ENCODE measurements around the gene ADAMTS10.
"Not testable (repeated sequence)": the region's sequence is repeated elsewhere in the genome, so short reads cannot be mapped to it uniquely, and the experiment has no call there.

Gene ADAMTS10

GRCh38 chr19:8569066-8569771, 41.3 kb downstream of the ADAMTS10 start:
- Mint-ChIP-seq H3K4me3 (peak overlapping the region; percentile 83), H3K27me3 (no peaks in the 10 kb centered on the region), H3K9me3 (ENCODE audit: low read depth) (no peaks in the 10 kb centered on the region), H3K36me3 (peaks cover 5% of the 10 kb centered on the region), H3K27ac (peak overlapping the region; percentile 92), H3K4me1 (ENCODE audit: low read depth) (peaks cover 57% of the 10 kb centered on the region)

GRCh38 chr19:8567522-8568172, 42.9 kb downstream of the ADAMTS10 start:
- no peaks in the 10 kb centered on the region for H3K27me3 Mint-ChIP-seq
- H3K4me1 Mint-ChIP-seq (ENCODE audit: low read depth) = peaks cover 48% of the 10 kb centered on the region
- no peaks in the 10 kb centered on the region for H3K36me3 Mint-ChIP-seq
- H3K27ac Mint-ChIP-seq = no peak overlapping the region
- no peak overlapping the region for H3K4me3 Mint-ChIP-seq
- H3K9me3 Mint-ChIP-seq (ENCODE audit: low read depth) = no peaks in the 10 kb centered on the region

GRCh38 chr19:8566855-8567254, 43.7 kb downstream of the ADAMTS10 start:
- Mint-ChIP-seq H3K4me3 (no peak overlapping the region), H3K4me1 (ENCODE audit: low read depth) (peaks cover 42% of the 10 kb centered on the region), H3K27ac (no peak overlapping the region), H3K36me3 (no peaks in the 10 kb centered on the region), H3K27me3 (no peaks in the 10 kb centered on the region), H3K9me3 (ENCODE audit: low read depth) (no peaks in the 10 kb centered on the region)

GRCh38 chr19:8564866-8565265, 45.6 kb downstream of the ADAMTS10 start:
- peaks cover 29% of the 10 kb centered on the region for H3K4me1 Mint-ChIP-seq (ENCODE audit: low read depth)
- H3K4me3 Mint-ChIP-seq; H3K9me3 Mint-ChIP-seq (ENCODE audit: low read depth); H3K36me3 Mint-ChIP-seq; H3K27me3 Mint-ChIP-seq; H3K27ac Mint-ChIP-seq: not testable (repeated sequence)

GRCh38 chr19:8561075-8561764, 49.3 kb downstream of the ADAMTS10 start:
- Mint-ChIP-seq H3K27me3 (no peaks in the 10 kb centered on the region), H3K9me3 (ENCODE audit: low read depth) (no peaks in the 10 kb centered on the region), H3K4me3 (no peak overlapping the region), H3K36me3 (no peaks in the 10 kb centered on the region), H3K27ac (no peak overlapping the region), H3K4me1 (ENCODE audit: low read depth) (peaks cover 20% of the 10 kb centered on the region)

GRCh38 chr19:8558325-8558724, 52.2 kb downstream of the ADAMTS10 start:
- Mint-ChIP-seq H3K27ac (peak overlapping the region; percentile 51), H3K4me1 (ENCODE audit: low read depth) (peaks cover 13% of the 10 kb centered on the region), H3K9me3 (ENCODE audit: low read depth) (no peaks in the 10 kb centered on the region), H3K4me3 (no peak overlapping the region), H3K36me3 (no peaks in the 10 kb centered on the region), H3K27me3 (no peaks in the 10 kb centered on the region)

GRCh38 chr19:8557642-8558238, 52.8 kb downstream of the ADAMTS10 start:
- H3K27me3 Mint-ChIP-seq = no peaks in the 10 kb centered on the region
- H3K36me3 Mint-ChIP-seq = peaks cover 1% of the 10 kb centered on the region
- no peak overlapping the region for H3K4me3 Mint-ChIP-seq
- H3K27ac Mint-ChIP-seq = peak overlapping the region; percentile 54
- peaks cover 13% of the 10 kb centered on the region for H3K4me1 Mint-ChIP-seq (ENCODE audit: low read depth)
- H3K9me3 Mint-ChIP-seq (ENCODE audit: low read depth) = no peaks in the 10 kb centered on the region

- H3K4me3 Mint-ChIP-seq; H3K27ac Mint-ChIP-seq; H3K9me3 Mint-ChIP-seq (ENCODE audit: low read depth); H3K27me3 Mint-ChIP-seq; H3K36me3 Mint-ChIP-seq; H3K4me1 Mint-ChIP-seq (ENCODE audit: low read depth): not testable (repeated sequence)
These were observed 56.8 kb downstream of the ADAMTS10 start for GRCh38 chr19:8553729-8554128.

- no peaks in the 10 kb centered on the region for H3K27me3 Mint-ChIP-seq
- peaks cover 4% of the 10 kb centered on the region for H3K36me3 Mint-ChIP-seq
- no peaks in the 10 kb centered on the region for H3K9me3 Mint-ChIP-seq (ENCODE audit: low read depth)
- H3K4me3 Mint-ChIP-seq = no peak overlapping the region
- peaks cover 2% of the 10 kb centered on the region for H3K4me1 Mint-ChIP-seq (ENCODE audit: low read depth)
- H3K27ac Mint-ChIP-seq = no peak overlapping the region
These were observed 57.7 kb downstream of the ADAMTS10 start for GRCh38 chr19:8552810-8553209.

- H3K27me3 Mint-ChIP-seq = no peaks in the 10 kb centered on the region
- H3K4me3 Mint-ChIP-seq = no peak overlapping the region
- H3K36me3 Mint-ChIP-seq = peaks cover 4% of the 10 kb centered on the region
- no peaks in the 10 kb centered on the region for H3K9me3 Mint-ChIP-seq (ENCODE audit: low read depth)
- no peaks in the 10 kb centered on the region for H3K4me1 Mint-ChIP-seq (ENCODE audit: low read depth)
- no peak overlapping the region for H3K27ac Mint-ChIP-seq
These were observed 60.4 kb downstream of the ADAMTS10 start for GRCh38 chr19:8550070-8550469.

GRCh38 chr19:8545743-8546142, 64.8 kb downstream of the ADAMTS10 start:
- H3K4me3 Mint-ChIP-seq = no peak overlapping the region
- H3K27me3 Mint-ChIP-seq = no peaks in the 10 kb centered on the region
- no peaks in the 10 kb centered on the region for H3K9me3 Mint-ChIP-seq (ENCODE audit: low read depth)
- H3K27ac Mint-ChIP-seq = no peak overlapping the region
- H3K4me1 Mint-ChIP-seq (ENCODE audit: low read depth) = no peaks in the 10 kb centered on the region
- no peaks in the 10 kb centered on the region for H3K36me3 Mint-ChIP-seq

GRCh38 chr19:8544168-8544567, 66.3 kb downstream of the ADAMTS10 start:
- H3K4me3 Mint-ChIP-seq = no peak overlapping the region

GRCh38 chr19:8539621-8540149, 70.8 kb downstream of the ADAMTS10 start:
- no peaks in the 10 kb centered on the region for H3K4me1 Mint-ChIP-seq (ENCODE audit: low read depth)
- no peak overlapping the region for H3K27ac Mint-ChIP-seq
- no peaks in the 10 kb centered on the region for H3K36me3 Mint-ChIP-seq
- H3K27me3 Mint-ChIP-seq = no peaks in the 10 kb centered on the region
- no peak overlapping the region for H3K4me3 Mint-ChIP-seq
- no peaks in the 10 kb centered on the region for H3K9me3 Mint-ChIP-seq (ENCODE audit: low read depth)

More at GRCh38 chr19:8544168-8544567, 66.3 kb downstream of the ADAMTS10 start:
- Mint-ChIP-seq H3K27me3 (no peaks in the 10 kb centered on the region), H3K9me3 (ENCODE audit: low read depth) (no peaks in the 10 kb centered on the region), H3K4me1 (ENCODE audit: low read depth) (no peaks in the 10 kb centered on the region), H3K27ac (no peak overlapping the region), H3K36me3 (no peaks in the 10 kb centered on the region)

- Mint-ChIP-seq H3K27ac (no peak overlapping the region), H3K9me3 (ENCODE audit: low read depth) (no peaks in the 10 kb centered on the region), H3K4me3 (no peak overlapping the region), H3K36me3 (no peaks in the 10 kb centered on the region), H3K27me3 (no peaks in the 10 kb centered on the region), H3K4me1 (ENCODE audit: low read depth) (no peaks in the 10 kb centered on the region)
These were observed 73.4 kb downstream of the ADAMTS10 start for GRCh38 chr19:8537099-8537498.

- H3K4me1 Mint-ChIP-seq (ENCODE audit: low read depth) = no peaks in the 10 kb centered on the region
- no peak overlapping the region for H3K27ac Mint-ChIP-seq
- no peak overlapping the region for H3K4me3 Mint-ChIP-seq
- H3K36me3 Mint-ChIP-seq = no peaks in the 10 kb centered on the region
- no peaks in the 10 kb centered on the region for H3K9me3 Mint-ChIP-seq (ENCODE audit: low read depth)
- H3K27me3 Mint-ChIP-seq = no peaks in the 10 kb centered on the region
These were observed 74.2 kb downstream of the ADAMTS10 start for GRCh38 chr19:8536282-8536681.
